Parathyroid adenoma (tissue), 2 donors: Measurements from ENCODE around the gene ENKD1.
A peak's percentile ranks its signal among the peaks of the same experiment; 100 is the strongest.

ENCODE experiments used
- H2AFZ ChIP-seq: fragments of 300-600 bp; sonication (generic); one replicate; pipeline ENCODE4 v1.7.0; 2017; ENCODE audit warnings: antibody characterized with exemption, mild to moderate bottlenecking
- H3K27ac ChIP-seq: fragments of 300-600 bp; sonication (generic); one replicate; pipeline ENCODE4 v1.7.0; 2017
- H3K27me3 ChIP-seq: fragments of 300-600 bp; sonication (generic); one replicate; pipeline ENCODE4 v1.7.0; 2017; ENCODE audit warnings: low read length; ENCODE audit not compliant: control insufficient read depth, insufficient read depth
- H3K36me3 ChIP-seq: fragments of 300-600 bp; sonication (generic); one replicate; pipeline ENCODE4 v1.7.0; 2017; ENCODE audit warnings: low read length; ENCODE audit not compliant: control insufficient read depth, insufficient read depth
- H3K4me1 ChIP-seq: fragments of 300-600 bp; sonication (generic); one replicate; pipeline ENCODE4 v1.7.0; 2017; ENCODE audit warnings: control low read depth
- H3K4me2 ChIP-seq: fragments of 300-600 bp; sonication (generic); one replicate; pipeline ENCODE4 v1.7.0; 2017; ENCODE audit warnings: low read length
- H3K4me3 ChIP-seq: fragments of 300-600 bp; sonication (generic); one replicate; pipeline ENCODE4 v1.7.0; 2017; ENCODE audit warnings: low read depth, low read length
- H3K79me2 ChIP-seq: fragments of 300-600 bp; sonication (generic); one replicate; pipeline ENCODE4 v1.7.0; 2017; ENCODE audit warnings: control low read depth
- H3K9ac ChIP-seq: fragments of 300-600 bp; sonication (generic); one replicate; pipeline ENCODE4 v1.7.0; 2017; ENCODE audit warnings: mild to moderate bottlenecking
- H3K9me3 ChIP-seq: fragments of 300-600 bp; sonication (generic); one replicate; pipeline ENCODE4 v1.7.0; 2017; ENCODE audit warnings: low read length; ENCODE audit not compliant: control insufficient read depth
- TF ChIP-seq, protein P1 (sequence below): fragments of 300-600 bp; sonication (generic); IDR thresholded peaks from one replicate; pipeline ENCODE4 v1.7.0; 2017; ENCODE audit warnings: antibody characterized with exemption, mild to moderate bottlenecking
- donor health status: primary hyperparathyroidism.

The ENKD1 gene

GRCh38 chr16:67704110-67704509, 37.6 kb upstream of the ENKD1 start:
- H3K27me3 ChIP-seq: no peaks in the 10 kb centered on the region
- H3K36me3 ChIP-seq: no peaks in the 10 kb centered on the region
- H3K4me2 ChIP-seq: no peak overlapping the region
- TF ChIP-seq, protein P1, sequence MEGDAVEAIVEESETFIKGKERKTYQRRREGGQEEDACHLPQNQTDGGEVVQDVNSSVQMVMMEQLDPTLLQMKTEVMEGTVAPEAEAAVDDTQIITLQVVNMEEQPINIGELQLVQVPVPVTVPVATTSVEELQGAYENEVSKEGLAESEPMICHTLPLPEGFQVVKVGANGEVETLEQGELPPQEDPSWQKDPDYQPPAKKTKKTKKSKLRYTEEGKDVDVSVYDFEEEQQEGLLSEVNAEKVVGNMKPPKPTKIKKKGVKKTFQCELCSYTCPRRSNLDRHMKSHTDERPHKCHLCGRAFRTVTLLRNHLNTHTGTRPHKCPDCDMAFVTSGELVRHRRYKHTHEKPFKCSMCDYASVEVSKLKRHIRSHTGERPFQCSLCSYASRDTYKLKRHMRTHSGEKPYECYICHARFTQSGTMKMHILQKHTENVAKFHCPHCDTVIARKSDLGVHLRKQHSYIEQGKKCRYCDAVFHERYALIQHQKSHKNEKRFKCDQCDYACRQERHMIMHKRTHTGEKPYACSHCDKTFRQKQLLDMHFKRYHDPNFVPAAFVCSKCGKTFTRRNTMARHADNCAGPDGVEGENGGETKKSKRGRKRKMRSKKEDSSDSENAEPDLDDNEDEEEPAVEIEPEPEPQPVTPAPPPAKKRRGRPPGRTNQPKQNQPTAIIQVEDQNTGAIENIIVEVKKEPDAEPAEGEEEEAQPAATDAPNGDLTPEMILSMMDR: no peak
- no peak overlapping the region for H3K27ac ChIP-seq
- H2AFZ ChIP-seq: no peak overlapping the region
- H3K4me3 ChIP-seq: no peak overlapping the region
- no peaks in the 10 kb centered on the region for H3K4me1 ChIP-seq
- H3K9ac ChIP-seq: no peak overlapping the region
- H3K9me3 ChIP-seq: no peaks in the 10 kb centered on the region
- peaks cover 37% of the 10 kb centered on the region for H3K79me2 ChIP-seq

DNA sequence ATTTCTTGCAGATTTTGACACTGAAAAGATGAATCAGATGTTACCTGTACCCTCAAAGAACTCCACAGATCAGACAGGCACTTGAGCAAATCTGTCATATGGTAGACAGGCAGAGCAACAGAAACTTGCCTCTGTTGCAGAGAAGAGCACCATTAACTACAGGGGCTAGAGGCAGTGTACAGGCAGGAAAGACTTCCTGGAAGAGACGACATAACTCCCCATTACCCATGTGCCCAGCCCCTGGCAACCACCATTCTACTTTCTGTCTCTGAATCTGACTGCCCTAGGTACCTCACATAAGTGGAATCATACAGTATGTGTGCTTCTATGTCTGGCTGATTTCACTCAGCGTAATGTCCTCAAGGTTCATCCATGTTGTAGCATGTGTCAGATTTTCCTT, 37.1 kb upstream of the ENKD1 start:
- Histone ChIP-seq H2AFZ (no peak overlapping the region), H3K4me2 (no peak overlapping the region), H3K27me3 (no peaks in the 10 kb centered on the region), H3K27ac (peak overlapping the region; percentile 26), H3K4me1 (no peaks in the 10 kb centered on the region), H3K9ac (no peak overlapping the region), H3K9me3 (no peaks in the 10 kb centered on the region), H3K4me3 (no peak overlapping the region), H3K36me3 (no peaks in the 10 kb centered on the region), H3K79me2 (peaks cover 36% of the 10 kb centered on the region)
- TF ChIP-seq, protein P1: no peak

GRCh38 chr16:67702130-67702529, 35.6 kb upstream of the ENKD1 start:
- Histone ChIP-seq H3K9me3 (no peaks in the 10 kb centered on the region), H3K4me1 (no peaks in the 10 kb centered on the region), H3K27me3 (no peaks in the 10 kb centered on the region), H3K36me3 (no peaks in the 10 kb centered on the region), H3K4me3 (no peak overlapping the region), H3K79me2 (peaks cover 46% of the 10 kb centered on the region), H2AFZ (no peak overlapping the region), H3K9ac (no peak overlapping the region), H3K4me2 (no peak overlapping the region), H3K27ac (no peak overlapping the region)
- TF ChIP-seq, protein P1: no peak

DNA sequence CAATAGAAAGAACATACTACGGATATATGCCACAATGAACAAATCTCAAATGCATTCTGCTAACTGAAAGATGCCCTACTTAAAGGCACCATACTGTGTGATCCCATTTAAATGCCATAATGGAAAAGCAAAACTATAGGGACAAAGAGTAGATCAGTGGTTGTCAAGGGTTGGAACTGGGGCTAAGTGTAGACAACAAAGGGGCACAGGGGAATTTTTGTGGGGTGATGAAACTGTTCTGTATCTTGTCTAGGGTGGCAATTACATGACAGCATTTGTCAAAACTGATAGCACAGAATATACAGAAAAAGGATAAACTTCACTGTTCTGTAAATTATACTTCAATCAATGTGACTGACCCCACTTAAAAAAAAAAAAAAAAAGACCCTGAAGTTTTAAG, 34.9 kb upstream of the ENKD1 start:
- Histone ChIP-seq H3K4me3 (no peak overlapping the region), H3K4me1 (no peaks in the 10 kb centered on the region), H3K9me3 (no peaks in the 10 kb centered on the region), H3K9ac (no peak overlapping the region), H3K79me2 (peaks cover 51% of the 10 kb centered on the region), H3K27me3 (no peaks in the 10 kb centered on the region), H2AFZ (no peak overlapping the region), H3K27ac (no peak overlapping the region), H3K4me2 (no peak overlapping the region), H3K36me3 (no peaks in the 10 kb centered on the region)
- TF ChIP-seq, protein P1: no peak

DNA sequence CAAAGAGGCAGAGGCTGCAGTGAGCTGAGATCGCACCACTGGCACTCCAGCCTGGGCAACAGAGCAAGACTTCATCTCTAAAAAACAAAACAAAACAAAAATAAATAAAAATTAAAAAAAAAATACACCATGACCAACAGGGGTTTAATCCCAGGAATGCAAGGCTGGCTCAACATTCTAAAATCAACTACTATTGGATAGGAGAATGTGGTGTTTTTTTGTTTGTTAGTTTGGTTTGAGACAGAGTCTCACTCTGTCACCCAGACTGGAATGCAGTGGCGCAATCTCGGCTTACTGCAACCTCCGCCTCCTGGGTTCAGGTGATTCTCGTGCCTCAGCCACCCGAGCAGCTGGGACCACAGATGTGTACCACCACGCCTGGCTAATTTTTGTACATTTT, 32.7 kb upstream of the ENKD1 start:
- H3K27me3 ChIP-seq: no peaks in the 10 kb centered on the region
- no peak overlapping the region for H3K27ac ChIP-seq
- no peaks in the 10 kb centered on the region for H3K9me3 ChIP-seq
- peaks cover 45% of the 10 kb centered on the region for H3K79me2 ChIP-seq
- no peak overlapping the region for H3K4me3 ChIP-seq
- H3K9ac ChIP-seq: no peak overlapping the region
- no peaks in the 10 kb centered on the region for H3K4me1 ChIP-seq
- H2AFZ ChIP-seq: no peak overlapping the region
- no peak overlapping the region for H3K4me2 ChIP-seq
- TF ChIP-seq, protein P1: no peak
- H3K36me3 ChIP-seq: no peaks in the 10 kb centered on the region
